Activated gamma-delta T cell treated with anti-CD3 and anti-CD28 coated beads, Interleukin-2, amount 50 U/mL, for 16 hours (primary cell): ENCODE results near the gene LRMDA.

Experiments used
- DNase-seq: peaks from one replicate; pipeline ENCODE4 v3.0.0-alpha.2; 2020; ENCODE audit warnings: low read depth

The LRMDA gene

GRCh38 chr10:75431180-75432111 is at the start of gene LRMDA:
Gene LRMDA, plus strand, starts transcription at chr10:75431624.
- DNase-seq: no peak

DNA sequence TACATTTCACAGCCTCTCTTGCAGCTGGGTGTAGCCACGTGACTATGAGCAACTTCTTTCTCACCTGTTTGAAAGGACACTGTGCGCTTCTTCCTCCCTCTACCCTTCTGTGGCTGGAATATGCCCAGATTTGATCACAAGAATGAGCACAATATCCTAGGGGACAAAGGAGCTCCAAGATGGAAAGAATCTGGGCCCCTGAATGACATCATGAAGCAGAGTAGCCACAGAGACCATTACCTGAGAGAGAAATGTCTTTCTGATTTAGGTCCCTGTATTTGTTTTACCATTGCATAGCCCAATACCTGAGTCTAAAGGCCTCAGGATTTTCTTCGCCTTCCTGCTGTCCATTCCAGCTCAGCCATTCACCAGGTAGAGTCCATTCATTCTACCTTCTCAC is 45.3 kb upstream of the LRMDA start:
- DNase-seq: no peak

- no peak for DNase-seq
Measured at GRCh38 chr10:75388082-75388481, 43.3 kb upstream of the LRMDA start.

DNA sequence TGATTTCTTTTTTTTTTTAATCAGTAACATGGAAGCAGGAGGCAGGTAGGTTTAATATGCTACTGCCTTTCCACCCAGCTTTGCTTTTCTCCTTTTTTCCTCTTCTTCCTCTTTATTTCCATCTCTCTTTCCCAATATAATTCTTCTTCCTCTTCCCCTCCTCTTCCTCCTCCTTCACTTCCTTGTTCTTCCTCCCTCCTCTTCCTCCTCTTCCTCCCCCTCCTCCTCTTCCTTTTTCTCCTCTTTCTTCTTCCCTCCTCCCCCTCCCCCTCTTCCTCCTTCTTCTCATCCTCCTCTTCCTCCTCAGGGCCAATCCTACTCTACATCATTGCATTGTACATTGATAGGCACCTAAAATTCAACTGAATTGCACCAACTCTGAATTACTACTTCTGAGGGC is 41.2 kb upstream of the LRMDA start:
- no peak for DNase-seq

- no peak for DNase-seq
Measured at GRCh38 chr10:75392271-75392670, 39.2 kb upstream of the LRMDA start.

DNA sequence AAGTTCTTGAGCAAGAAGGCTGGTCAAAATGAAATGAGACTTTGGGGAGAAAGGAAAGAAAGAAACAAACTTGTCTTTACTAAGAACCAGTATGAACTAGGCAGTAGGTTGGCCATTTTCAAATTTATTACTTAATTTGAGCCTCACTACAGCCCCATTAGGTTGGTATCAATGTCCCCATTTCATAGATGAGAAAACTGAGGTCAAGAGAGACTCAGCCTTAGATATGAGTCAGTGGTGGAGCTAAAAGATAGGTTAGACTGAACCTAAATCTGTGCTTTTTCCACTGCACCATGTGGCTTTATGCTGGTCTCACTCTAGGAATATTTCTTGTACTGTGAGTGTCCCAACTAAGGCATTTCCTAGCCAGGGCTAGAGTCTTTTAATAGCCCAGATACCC is 38.7 kb upstream of the LRMDA start:
- DNase-seq: no peak

GRCh38 chr10:75394221-75394620 is 37.2 kb upstream of the LRMDA start:
- no peak for DNase-seq

DNA sequence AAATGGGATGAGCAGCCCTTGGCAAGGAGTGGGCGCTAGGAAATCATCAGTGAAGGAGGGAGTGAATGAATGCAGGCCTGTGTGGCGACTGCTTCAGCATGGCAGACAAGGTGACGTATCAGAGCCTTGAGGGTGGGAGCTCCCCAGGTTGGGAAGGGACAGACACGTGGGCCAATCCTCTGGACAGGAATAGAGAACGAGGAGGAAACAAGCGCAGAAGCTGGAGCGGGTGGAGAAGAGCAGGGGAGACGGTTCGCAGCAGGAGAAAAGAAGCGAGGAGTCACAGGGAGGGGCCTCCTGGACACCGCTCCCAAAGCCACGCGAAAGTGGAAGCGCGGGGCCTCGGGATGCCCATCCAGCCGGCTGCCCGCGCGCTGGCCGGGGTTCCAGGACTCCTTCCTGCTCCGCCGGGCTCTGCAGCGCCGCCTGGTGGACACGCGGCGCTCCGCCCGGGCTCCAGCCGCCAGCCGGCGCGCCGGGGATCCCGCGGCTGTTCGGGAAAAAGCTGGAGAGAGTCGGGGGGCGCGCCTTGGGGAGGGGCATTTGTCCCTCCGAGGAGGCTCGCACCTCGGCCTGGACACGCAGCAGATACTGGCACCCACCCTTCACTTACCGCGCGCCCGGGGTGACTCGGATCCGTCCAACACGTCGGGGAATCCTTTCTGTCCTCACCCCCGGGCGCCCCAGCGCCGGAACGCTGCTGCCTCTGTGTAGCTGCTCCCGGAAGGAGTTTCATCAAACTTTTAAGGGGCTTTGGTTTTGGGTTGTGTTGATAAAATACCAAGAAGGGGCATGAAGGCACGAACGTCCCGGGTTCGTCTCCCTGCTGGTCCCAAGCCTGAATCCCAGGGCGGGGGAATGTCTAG is 36.1 kb upstream of the LRMDA start:
- DNase-seq: no peak

DNA sequence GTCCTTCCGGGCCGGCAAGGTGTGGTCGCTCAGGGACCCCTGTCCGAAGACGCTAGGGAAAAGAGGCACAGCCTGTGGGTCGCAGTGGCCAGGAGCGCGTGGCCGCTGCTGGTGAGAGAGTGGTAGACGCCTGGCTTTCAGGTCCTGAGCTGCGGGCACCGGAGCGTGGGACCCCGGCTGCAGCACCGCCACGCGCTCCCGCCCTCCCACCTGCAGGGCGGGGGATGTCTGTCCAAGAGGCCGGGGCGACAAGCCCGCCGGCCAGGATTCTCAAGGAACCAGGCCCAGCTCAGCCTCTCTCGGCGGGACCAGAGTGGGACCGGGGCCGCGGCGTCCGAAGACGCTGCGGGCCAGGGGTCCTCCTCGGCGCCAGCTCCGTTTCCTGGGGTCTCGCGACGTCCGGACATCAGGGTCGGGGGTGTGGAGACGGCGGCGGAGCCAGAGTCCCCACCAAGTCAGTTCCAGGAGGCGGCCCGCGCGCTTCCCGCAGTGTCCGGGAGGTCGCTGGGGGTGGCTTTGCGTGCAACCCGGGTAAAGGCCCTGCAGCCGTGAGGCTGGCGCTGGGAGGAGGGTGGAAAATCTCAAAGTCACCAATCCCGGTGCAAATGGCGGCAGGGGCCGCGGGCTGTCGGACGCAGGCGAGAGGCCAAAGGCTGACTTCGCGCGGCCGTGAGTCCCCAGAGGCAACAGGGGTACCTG is 35.3 kb upstream of the LRMDA start:
- DNase-seq: no peak

- no peak for DNase-seq
Measured at GRCh38 chr10:75396631-75397495, 34.6 kb upstream of the LRMDA start.

DNA sequence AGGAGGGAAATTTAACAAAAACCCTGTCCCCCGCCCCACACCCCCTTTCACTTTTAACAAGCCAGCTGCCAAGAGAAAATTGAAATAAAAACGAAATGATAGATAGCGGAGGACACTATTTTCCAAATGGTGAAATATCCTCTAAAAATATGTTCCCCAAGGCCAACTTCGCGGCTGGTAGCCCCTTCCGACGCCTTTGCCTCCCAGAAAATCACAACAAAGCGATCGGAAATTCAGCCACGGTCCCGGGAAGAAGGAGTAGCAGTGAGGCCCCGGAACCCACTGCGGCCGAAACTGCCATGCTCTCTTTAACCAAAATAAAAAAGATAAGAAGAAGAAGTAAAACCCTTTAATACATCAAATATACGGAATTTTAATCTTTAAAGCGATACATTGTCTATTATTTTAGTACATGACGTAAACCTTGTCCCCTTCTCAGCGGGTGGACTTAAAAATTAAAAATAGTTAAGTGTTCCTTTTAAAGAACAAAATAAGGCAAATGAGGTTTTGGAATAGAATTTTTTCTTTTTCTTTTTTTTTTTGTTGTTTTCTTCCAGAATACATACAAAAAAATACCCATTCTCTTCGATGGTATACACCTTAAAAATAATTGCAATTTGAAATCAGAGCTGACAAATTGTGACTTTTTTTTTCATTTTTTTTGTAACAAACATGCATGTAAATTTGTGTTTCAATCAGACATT is 33.8 kb upstream of the LRMDA start:
- DNase-seq: no peak

DNA sequence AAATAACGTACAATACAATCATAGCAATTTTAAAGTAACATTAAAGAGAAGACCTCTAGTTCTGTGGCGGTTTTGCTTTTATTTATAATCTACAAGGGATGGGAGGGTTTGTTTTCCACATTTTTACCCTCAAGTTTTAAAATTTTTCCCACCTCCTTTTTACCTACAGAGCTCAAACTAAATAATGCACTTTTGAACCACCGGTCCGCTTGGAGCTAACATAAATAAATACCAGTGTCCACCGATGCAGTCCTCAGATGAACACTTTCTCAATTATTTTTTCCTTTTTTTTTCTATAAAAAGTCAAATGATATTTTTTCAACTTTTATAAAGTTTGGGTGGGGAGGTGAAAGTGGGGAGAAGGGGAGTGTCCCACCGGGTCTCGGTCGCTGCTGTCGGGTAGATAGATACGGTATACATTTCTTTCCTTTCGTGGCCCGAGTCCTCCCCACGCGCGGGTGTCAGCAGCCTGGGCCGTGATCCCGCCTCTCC is 33.2 kb upstream of the LRMDA start:
- no peak for DNase-seq

DNA sequence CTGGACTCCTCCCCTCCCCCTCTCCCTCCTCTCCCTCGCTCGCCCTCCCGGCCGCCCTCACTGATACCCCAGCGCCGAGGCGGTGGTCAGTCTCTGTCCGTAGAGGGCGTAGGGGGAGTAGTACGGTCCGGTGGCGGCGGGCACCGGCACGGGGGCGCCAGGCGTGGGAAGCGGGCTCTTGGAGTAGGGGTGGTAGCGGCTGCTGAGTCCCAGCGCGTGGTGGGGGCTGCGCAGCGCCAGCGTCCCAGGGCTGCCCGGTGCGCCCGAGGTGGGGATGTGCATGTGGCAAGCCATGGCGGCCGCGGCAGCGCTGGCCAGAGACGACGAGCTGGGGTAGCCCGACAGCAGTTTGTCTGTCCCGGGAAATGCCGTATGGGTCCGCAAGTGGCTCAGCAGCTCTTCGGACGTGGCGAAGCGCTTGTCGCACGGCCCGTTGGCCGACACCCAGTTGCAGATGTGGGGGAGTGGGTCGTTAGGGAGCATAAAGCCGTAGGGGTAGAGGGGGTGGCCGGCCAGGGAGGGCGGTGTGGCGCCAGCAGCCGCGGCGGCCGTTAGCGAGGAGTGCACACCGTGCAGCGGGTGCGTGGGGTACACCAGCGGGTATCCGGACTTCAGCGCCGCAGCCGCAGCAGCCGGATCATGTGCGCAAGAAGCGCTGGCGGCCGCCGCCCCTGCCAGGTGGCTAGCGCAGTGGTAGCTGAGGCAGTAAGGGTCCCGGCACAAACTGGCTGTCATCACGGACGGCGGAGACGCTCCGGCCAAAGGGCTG is 32.5 kb upstream of the LRMDA start:
- DNase-seq: no peak

GRCh38 chr10:75399461-75400162 is 31.8 kb upstream of the LRMDA start:
- DNase-seq: no peak

DNA sequence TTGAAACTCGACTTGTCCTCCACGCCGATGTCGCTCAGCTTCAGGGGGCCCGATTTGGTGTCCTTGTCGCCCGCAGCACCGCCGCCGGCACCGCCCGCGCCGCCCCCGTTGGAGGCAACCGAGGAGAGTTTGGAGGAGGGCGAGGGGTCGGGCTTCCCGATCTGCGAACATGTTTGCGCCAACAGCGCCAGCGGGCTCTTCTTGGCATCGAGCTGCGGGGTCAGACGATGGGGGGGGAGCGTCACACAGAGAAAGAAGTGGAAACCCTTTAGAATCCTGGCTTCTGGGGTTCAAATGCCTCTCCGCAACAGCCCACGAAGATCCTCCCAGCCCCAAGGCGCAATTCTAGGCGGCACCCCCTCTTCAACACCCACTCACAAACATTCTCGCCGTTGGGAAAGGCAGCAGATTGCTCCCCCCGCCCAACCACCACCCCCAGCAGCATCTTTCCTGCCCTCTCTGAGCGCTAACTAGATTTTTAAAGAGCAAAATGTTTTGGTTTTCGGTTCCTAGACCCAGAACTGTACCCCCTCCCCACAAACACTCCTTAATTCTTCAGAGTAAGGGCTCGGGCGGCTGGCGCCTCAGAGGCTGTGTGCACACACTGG is 31.2 kb upstream of the LRMDA start:
- no peak for DNase-seq

- DNase-seq: no peak
Measured at GRCh38 chr10:75400771-75401568, 30.5 kb upstream of the LRMDA start.

GRCh38 chr10:75401569-75402485 is 29.6 kb upstream of the LRMDA start, which contains the start of gene ZNF503:
Gene ZNF503, minus strand, starts transcription at chr10:75401764. Its CDS starts 345 bp downstream, at chr10:75401419.
- no peak for DNase-seq
